ENCODE data around the gene GPR50.

The GPR50 gene

DNA sequence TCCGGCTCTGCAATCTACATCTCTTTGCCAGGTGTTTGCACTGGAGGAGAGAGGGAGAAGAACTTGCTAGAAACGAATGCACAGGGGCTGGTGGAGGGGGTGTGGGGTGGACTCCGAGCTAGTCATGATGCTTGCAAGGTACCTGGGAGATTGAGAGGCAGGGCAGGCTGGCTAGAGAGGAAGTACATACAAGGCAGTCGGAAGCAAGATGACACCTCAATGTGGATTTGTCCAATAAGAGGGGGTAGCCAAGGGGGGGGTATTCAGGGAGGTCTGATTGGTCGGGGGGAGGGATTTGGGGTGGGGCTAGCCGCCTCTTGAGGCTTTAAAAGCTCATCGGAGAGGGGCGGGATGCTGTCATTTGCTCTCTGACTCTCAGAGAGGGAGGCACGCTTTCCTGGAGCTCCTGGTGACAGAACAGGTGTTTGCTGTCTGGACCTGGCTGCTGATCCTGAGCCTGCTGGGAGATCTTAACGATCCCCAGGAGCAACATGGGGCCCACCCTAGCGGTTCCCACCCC, at the start of gene GPR50:
TSS of gene GPR50 (plus strand) at position 354 of the 520 bp plus-strand sequence. CDS start at position 492, 138 bp downstream.
- Mint-ChIP-seq H3K27ac (no peak within 1 kb of the TSS), H3K36me3 (no peaks in the 10 kb centered on the region), H3K4me1 (peaks cover 8% of the 10 kb centered on the region), H3K4me3 (peak within 1 kb of the TSS; percentile 49), H3K9me3 (no peaks in the 10 kb centered on the region)
- no peak for DNase-seq (ENCODE audit: low spot score in 2 of 2)
- ATAC-seq = no peak

DNA sequence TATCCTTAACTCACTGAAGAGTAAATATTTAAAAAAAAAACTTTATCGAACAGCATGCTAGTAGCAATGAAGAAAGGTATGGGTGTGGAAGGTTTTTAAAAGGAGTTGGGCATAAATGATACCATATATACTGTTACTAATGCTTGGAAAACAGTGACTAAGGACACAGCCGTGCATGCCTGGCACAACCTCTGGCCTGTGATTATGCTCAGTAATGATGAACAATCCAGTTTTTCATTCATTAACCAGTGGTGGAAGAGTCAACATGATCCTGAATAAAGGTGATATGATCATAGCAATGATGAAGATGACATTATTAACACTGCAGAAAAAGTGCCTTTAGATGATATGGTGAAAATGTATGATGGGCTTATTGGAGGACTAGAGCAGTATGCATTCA, 43.9 kb upstream of the GPR50 start:
- Mint-ChIP-seq H3K36me3 (no peaks in the 10 kb centered on the region), H3K4me1 (no peaks in the 10 kb centered on the region), H3K27ac (no peak overlapping the region), H3K4me3 (no peak overlapping the region), H3K9me3 (no peaks in the 10 kb centered on the region)
- ATAC-seq (no peak), DNase-seq (ENCODE audit: low spot score in 2 of 2) (no peak)

DNA sequence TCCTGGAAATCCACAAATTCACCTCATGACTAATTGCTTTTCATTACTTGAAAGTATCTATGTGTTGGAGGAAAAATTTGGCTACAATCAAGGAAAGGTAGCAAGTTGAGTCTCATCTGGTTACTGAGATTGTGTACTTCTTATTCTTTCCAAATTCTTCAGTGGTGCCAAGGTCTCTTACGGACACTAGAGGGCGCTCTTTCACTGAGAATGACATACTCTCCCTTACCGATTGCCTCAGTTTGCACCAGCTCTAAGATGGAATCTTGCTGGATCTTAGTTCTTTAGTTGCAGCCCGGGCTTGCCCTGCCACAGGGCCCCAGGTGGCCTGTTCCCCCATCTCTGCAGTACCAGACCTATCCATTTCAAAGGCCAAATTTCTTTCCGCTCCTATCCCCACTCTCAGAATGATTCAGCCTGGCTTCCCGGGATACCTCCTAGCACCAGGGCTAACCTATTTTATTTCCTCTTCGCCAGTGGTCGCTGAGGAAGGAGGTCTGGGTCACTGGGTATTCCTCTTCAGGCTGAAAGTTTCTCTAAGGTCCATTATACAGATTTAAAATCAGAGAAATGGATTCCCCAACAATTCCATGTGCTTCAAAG, 24.6 kb upstream of the GPR50 start:
- DNase-seq (ENCODE audit: low spot score in 2 of 2) (peak in 1 of 2 donors; percentile 2), ATAC-seq (peak; percentile 62)
- Mint-ChIP-seq H3K27ac (no peak overlapping the region), H3K4me1 (no peaks in the 10 kb centered on the region), H3K36me3 (no peaks in the 10 kb centered on the region), H3K4me3 (no peak overlapping the region), H3K9me3 (no peaks in the 10 kb centered on the region)

DNA sequence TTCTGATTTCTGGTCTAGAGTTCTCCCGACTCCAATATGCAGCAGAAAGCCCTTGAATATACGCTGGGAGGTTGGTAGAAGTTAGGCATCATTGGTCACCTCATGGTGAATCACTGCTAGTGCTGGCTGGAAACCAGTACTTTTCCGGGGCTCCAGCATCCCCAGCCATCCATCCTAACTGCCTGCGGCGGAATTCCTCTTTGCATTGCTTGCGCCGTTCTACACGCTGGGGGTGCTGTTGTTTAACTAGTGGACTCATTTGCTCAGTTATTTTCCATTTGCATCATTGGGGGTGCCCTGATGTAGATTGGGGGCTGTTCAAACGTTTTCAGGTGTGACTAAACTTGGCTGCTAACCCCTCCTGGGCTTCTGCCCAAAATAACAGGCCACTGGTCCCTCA, 23.3 kb upstream of the GPR50 start:
- no peaks in the 10 kb centered on the region for H3K9me3 Mint-ChIP-seq
- ATAC-seq (no peak), DNase-seq (ENCODE audit: low spot score in 2 of 2) (no peak)
- H3K4me1 Mint-ChIP-seq = no peaks in the 10 kb centered on the region
- no peak overlapping the region for H3K4me3 Mint-ChIP-seq
- no peak overlapping the region for H3K27ac Mint-ChIP-seq
- no peaks in the 10 kb centered on the region for H3K36me3 Mint-ChIP-seq

DNA sequence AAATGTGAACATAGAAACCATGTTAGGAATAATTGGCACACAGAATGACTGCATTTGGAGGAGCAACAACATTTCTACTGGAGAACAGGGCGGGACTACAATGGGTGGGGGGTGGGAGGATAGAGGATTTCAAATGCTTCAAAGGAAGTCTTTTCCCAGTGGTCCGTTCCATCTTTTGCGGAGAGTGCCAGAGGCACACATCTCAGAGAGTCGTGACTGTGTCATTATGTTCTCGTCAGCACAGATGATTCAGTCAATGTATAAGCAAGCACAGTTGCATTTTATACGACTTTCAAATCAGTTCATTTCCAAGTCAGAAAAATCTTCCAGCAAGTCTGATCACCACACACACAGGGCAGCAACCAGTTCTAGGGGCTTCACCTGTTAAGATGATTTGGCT, 22.7 kb upstream of the GPR50 start:
- no peaks in the 10 kb centered on the region for H3K4me1 Mint-ChIP-seq
- DNase-seq (ENCODE audit: low spot score in 2 of 2) = no peak
- no peak overlapping the region for H3K27ac Mint-ChIP-seq
- no peaks in the 10 kb centered on the region for H3K9me3 Mint-ChIP-seq
- no peaks in the 10 kb centered on the region for H3K36me3 Mint-ChIP-seq
- no peak for ATAC-seq
- no peak overlapping the region for H3K4me3 Mint-ChIP-seq

DNA sequence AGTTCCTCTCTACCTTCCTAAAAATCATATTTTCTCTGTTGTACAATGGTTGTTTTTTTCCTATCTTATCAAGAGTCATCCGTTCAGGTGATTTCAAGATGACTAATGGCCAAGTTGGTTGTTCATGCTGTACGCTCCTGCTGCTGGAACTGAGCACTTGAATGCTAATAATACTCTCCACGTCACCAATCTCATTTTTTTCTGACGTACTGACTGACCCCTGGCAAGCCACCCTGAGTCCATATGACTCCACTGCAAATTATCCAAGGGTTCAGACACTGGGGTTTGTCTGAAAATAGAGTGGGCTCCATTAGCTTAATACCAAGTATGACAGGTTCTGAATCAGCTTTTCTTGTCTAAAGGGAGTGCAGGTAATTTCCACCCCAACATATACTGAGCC, 21.1 kb upstream of the GPR50 start:
- Mint-ChIP-seq H3K36me3 (no peaks in the 10 kb centered on the region), H3K9me3 (no peaks in the 10 kb centered on the region), H3K4me1 (no peaks in the 10 kb centered on the region), H3K27ac (no peak overlapping the region), H3K4me3 (no peak overlapping the region)
- ATAC-seq (no peak), DNase-seq (ENCODE audit: low spot score in 2 of 2) (no peak)

DNA sequence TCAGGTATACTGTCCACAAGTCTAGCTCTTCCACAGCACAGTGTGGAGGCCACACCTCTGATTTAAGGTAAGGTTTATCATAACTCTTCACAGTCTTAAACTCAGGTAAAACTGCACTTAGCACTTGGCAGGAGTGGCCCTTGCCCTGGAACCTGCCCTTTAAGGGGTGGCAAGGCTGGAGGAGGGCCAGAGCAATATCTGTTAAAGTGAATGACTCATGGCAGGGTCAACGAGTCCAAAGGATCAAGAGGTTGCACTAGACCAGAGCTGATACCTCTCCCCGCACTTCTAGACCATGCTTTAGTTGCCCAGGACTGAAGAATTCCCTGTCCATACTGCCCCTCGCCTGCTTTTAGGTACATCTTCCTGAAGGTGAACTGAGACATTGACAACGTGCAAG, 14.7 kb upstream of the GPR50 start:
- H3K4me3 Mint-ChIP-seq = no peak overlapping the region
- H3K36me3 Mint-ChIP-seq = no peaks in the 10 kb centered on the region
- no peak overlapping the region for H3K27ac Mint-ChIP-seq
- ATAC-seq (no peak), DNase-seq (ENCODE audit: low spot score in 2 of 2) (no peak)
- H3K4me1 Mint-ChIP-seq = no peaks in the 10 kb centered on the region
- H3K9me3 Mint-ChIP-seq = no peaks in the 10 kb centered on the region

DNA sequence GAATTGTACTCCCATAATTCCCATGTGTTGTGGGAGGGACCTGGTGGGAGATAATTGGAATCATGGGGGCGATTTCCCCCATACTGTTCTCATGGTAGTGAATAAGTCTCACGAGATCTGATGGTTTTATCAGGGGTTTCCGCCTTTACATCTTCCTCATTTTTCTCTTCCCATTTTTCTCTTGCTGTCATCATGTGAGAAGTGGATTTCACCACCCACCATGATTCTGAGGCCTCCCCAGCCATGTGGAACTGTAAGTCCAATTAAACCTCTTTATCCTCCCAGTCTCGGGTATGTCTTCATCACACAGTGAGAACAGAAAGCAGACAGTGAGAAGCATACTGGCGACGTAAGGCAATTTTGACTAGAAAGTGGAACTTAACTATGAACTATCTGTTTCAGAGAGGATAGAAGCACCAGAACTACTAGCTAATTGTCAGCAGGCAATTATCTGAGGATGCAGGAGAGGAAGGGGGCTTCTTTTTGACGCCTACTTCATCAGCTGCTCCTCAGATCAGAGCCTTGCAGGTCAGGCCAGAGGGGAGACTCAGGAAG, 8.5 kb upstream of the GPR50 start:
- H3K27ac Mint-ChIP-seq = no peak overlapping the region
- ATAC-seq (no peak), DNase-seq (ENCODE audit: low spot score in 2 of 2) (no peak)
- no peak overlapping the region for H3K4me3 Mint-ChIP-seq
- no peaks in the 10 kb centered on the region for H3K9me3 Mint-ChIP-seq
- H3K4me1 Mint-ChIP-seq = no peaks in the 10 kb centered on the region
- H3K36me3 Mint-ChIP-seq = no peaks in the 10 kb centered on the region

DNA sequence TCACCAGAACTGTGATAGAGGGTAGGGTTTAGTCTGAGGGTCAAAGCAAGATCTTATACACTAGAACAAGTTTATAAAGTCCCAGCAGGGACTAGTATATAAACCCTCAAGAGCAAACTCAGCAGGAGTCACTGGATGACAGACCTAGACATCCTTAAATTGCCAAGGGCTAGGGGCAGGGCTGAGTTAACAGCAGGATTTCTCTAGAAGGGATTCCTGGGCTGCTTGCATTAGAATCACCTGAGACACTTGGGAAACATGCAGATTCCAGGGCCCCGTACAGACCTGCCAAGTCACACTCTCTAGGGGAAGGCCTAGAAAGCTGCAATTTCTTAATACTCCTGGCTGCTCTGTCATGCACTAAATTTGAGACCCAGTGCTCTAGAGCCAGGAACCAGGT, 6.6 kb upstream of the GPR50 start:
- Mint-ChIP-seq H3K4me3 (no peak overlapping the region), H3K9me3 (no peaks in the 10 kb centered on the region), H3K36me3 (no peaks in the 10 kb centered on the region), H3K4me1 (no peaks in the 10 kb centered on the region), H3K27ac (no peak overlapping the region)
- DNase-seq (ENCODE audit: low spot score in 2 of 2) = no peak
- ATAC-seq = no peak

DNA sequence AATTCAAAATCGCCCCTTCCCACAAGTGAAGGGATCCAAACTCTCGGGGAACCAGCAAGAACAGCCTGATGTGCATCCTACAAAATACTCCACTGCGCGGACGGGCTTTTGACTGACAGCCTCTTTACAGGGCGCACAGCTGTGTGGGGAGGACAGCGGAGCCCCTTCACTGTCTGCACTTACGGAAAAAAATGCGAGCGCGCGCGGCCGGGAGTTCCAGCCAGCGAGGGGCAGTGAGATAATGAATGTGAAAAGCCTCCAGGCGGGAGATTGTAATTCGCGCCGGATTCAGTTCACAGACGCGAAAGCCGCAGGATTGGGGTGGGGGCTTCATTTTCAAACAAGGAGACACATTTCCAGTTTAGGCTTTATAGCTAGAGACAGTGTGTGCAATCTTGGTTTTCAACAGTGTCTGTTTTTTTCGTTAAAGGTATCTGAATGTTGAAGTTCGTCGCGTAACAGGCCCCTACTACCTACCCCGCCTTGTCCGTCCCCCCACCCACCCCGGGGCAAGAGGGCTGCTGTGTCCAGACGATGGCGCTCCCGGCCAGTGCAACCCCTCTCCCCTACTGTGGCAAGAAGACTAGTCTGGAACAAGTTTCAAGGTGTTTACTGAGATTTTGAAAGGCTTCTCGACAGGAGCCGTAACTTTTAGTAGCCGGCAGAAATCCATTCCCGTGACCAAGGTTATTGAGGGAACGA, 1.7 kb upstream of the GPR50 start:
- Mint-ChIP-seq H3K4me3 (no peak overlapping the region), H3K36me3 (no peaks in the 10 kb centered on the region), H3K4me1 (peaks cover 8% of the 10 kb centered on the region), H3K27ac (no peak overlapping the region), H3K9me3 (no peaks in the 10 kb centered on the region)
- ATAC-seq (no peak), DNase-seq (ENCODE audit: low spot score in 2 of 2) (no peak)

DNA sequence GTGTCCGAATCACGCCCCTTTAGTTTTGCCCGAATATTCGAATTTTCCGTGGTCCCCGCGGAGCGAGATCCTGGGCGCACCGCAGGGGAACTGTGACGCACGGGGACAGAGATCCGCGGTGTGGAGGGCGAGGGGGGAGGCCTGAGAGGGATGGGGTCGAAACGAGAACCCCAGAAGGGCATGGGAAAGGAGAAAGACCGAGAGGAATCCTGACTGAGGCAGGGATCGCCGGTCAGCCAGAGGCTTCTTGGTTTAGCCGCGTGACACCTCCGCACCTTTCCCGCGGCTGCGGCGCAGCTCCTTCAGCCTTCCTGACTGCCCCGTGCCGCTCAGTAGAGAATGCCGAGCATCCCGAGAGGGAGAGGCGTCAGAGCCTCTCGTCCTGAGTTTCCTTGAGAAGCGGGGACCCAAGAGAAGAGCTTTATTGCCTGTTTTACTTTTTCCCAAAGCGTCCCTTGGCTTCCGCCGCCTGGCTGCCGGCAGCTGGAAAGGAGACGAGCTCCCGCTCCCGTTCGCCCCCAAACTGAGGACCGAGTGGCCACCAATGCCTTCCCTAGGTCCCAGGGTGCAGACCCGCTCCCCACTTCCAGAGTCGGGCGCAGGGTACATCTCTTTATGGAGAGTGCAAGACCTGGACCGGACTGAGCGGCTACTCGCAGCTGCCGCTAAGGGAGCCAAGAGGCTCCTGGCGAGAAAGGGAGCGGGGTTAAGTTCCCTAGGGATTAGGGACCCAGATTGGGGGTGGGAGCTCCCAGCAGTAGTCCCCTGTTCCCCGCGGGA, 911 bp upstream of the GPR50 start:
- peaks cover 8% of the 10 kb centered on the region for H3K4me1 Mint-ChIP-seq
- H3K36me3 Mint-ChIP-seq = no peaks in the 10 kb centered on the region
- H3K9me3 Mint-ChIP-seq = no peaks in the 10 kb centered on the region
- ATAC-seq = no peak
- DNase-seq (ENCODE audit: low spot score in 2 of 2) = no peak
- no peak overlapping the region for H3K27ac Mint-ChIP-seq
- no peak overlapping the region for H3K4me3 Mint-ChIP-seq

DNA sequence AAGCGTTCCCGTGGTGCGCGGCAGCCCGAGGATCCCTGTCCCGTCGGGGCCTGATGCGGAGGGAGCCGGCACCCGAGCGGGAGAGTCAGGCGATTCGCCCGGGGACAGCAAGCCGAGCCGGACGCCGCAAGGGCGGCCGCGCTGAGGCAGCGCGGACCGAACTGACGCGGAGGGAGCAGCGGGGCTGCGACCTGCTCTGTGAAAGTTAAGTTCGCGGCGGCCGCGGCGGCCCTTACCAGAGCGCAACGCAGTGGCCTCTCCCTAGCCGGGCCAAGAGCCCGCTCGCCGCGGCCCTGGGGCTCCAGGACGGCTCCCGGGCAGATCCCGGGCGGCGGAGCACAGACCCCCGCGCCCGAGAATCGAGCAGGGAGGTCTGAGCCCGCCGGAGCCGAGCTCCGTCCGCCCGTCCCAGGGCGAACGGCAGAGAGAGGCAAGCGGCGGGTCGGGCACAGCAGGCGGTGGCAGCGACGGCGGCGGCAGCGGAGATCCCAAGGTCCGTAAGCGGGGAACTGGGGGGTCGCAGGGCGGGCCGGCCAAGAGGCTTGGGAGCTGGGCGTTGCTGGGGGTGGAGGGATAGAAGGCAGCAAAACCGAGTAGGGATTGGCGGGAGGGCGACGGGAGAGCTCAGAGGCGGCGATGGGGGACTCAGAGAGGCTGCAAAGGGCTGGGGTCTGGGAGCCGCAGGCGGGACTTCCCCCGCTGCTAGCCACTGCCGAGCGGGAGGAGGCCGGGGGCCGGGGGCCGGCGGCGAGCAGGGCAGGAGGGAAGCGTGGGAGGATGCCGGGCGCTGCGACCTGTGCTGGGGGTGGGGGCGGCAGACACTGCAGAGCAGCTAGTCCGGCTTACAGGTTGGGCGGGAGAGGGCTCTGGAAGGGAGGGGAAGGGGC, 1.0 kb downstream of the GPR50 start:
- peaks cover 8% of the 10 kb centered on the region for H3K4me1 Mint-ChIP-seq
- H3K36me3 Mint-ChIP-seq = no peaks in the 10 kb centered on the region
- no peak overlapping the region for H3K27ac Mint-ChIP-seq
- H3K4me3 Mint-ChIP-seq = peak overlapping the region; percentile 49
- no peak for DNase-seq (ENCODE audit: low spot score in 2 of 2)
- no peak for ATAC-seq
- no peaks in the 10 kb centered on the region for H3K9me3 Mint-ChIP-seq

DNA sequence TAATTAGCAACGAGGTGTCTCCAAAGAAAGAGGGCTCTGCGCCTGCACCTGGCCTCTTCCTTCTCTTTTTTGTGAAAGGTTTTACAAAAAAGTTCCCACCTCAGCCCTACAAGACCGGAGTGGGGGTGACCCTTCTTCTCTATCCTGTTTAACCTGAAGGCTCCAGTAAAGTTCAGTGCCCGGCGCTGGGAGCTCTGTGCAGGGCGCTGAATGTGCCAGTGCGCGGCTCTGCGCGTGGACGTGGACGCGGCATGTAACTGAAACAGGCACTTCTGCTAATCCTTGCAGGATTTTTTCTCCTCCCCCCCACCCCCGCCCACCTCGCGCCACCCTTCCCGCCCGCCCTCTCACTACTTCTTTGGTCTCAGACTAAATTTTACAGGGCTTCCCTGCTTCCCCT, 2.4 kb downstream of the GPR50 start:
- H3K27ac Mint-ChIP-seq = no peak overlapping the region
- H3K36me3 Mint-ChIP-seq = no peaks in the 10 kb centered on the region
- peaks cover 9% of the 10 kb centered on the region for H3K4me1 Mint-ChIP-seq
- ATAC-seq (no peak), DNase-seq (ENCODE audit: low spot score in 2 of 2) (no peak)
- H3K4me3 Mint-ChIP-seq = peak overlapping the region; percentile 49
- no peaks in the 10 kb centered on the region for H3K9me3 Mint-ChIP-seq

DNA sequence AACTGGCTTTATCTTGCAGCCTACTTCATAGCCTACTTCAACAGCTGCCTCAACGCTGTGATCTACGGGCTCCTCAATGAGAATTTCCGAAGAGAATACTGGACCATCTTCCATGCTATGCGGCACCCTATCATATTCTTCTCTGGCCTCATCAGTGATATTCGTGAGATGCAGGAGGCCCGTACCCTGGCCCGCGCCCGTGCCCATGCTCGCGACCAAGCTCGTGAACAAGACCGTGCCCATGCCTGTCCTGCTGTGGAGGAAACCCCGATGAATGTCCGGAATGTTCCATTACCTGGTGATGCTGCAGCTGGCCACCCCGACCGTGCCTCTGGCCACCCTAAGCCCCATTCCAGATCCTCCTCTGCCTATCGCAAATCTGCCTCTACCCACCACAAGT, 4.0 kb downstream of the GPR50 start:
- no peaks in the 10 kb centered on the region for H3K9me3 Mint-ChIP-seq
- H3K36me3 Mint-ChIP-seq = no peaks in the 10 kb centered on the region
- H3K4me3 Mint-ChIP-seq = no peak overlapping the region
- DNase-seq (ENCODE audit: low spot score in 2 of 2) (no peak), ATAC-seq (no peak)
- peaks cover 14% of the 10 kb centered on the region for H3K4me1 Mint-ChIP-seq
- H3K27ac Mint-ChIP-seq = no peak overlapping the region

DNA sequence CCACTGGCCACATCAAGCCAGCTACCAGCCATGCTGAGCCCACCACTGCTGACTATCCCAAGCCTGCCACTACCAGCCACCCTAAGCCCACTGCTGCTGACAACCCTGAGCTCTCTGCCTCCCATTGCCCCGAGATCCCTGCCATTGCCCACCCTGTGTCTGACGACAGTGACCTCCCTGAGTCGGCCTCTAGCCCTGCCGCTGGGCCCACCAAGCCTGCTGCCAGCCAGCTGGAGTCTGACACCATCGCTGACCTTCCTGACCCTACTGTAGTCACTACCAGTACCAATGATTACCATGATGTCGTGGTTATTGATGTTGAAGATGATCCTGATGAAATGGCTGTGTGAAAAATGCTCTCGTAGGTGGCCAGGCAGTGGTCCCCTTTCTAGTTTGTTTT, 4.7 kb downstream of the GPR50 start:
- H3K27ac Mint-ChIP-seq = no peak overlapping the region
- H3K36me3 Mint-ChIP-seq = no peaks in the 10 kb centered on the region
- H3K4me1 Mint-ChIP-seq = peaks cover 14% of the 10 kb centered on the region
- ATAC-seq (no peak), DNase-seq (ENCODE audit: low spot score in 2 of 2) (no peak)
- no peaks in the 10 kb centered on the region for H3K9me3 Mint-ChIP-seq
- no peak overlapping the region for H3K4me3 Mint-ChIP-seq
